NCI-H2107 (cell line): Measurements from ENCODE around the gene DVL1.

Experiments
- DNase-seq: peaks from one replicate; lab custom pipeline; 2025; lab: John Stamatoyannopoulos, UW

DVL1 gene

DNA sequence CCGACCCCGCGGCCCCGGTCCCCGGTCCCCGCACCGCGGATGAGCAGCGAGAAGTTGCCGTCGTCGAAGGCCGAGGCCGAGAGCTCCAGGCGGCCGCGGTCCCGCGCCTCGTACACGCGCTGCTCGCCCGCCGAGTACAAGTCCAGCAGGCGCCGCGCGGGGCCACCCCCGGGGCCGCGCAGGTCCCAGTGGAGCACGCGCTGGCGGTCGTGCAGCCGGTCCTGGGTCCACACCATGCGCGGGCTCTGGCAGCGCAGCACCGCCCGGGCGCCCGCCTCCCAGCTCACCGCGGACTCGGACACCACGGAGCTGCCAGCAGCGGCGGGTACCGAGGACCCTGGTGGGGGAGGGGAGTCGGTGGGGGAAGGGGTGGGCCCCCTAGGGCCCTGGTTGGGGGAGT, 6.2 kb upstream of the DVL1 start:
- no peak for DNase-seq

DNA sequence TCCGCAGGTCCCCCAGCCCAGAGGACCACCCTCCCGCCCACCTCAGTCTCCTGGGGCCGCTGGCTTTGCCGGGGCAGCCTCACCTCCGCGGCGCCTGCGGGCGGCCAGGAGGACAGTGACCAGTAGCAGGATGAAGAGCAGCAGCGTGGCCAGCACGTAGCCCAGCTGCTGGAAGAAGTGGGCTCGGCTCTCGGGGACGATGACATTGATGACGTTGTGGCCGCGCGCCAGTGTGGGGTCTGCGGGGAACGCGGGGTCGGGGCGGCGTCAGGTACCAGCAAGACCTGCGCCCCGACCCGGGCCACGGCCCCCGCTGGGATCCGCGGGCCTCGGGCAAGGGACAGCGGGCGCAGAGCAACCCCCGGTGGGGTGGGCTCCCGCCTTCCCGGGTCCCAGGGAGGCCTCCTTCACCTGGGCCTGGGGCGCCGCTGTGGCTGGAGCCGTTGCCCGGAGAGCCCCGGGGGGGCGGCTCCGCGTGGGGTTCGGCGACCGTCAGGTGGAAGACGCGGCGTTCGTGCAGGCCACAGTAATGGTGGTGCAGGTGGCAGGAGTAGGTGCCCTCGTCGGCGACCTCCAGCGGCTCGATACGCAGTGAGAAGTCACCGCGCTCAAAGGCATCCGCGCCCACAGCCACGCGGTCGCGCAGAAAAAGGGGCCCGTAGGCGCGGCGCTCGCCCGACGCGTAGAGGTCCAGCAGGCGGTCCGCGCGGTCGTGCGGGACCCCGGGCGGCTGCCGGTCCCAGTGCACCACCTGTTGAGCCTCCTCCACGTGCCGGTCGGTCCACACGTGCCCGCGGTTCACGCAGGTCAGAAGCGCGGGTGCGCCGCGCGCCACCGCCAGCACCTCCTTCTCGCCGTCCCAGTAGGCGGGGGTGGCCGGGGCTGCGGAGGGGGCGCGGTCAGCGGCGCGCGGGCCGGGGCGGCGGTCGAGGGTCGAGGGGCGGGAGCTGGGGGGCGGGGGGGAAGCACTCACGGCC, 5.3 kb upstream of the DVL1 start:
- DNase-seq: no peak

DNA sequence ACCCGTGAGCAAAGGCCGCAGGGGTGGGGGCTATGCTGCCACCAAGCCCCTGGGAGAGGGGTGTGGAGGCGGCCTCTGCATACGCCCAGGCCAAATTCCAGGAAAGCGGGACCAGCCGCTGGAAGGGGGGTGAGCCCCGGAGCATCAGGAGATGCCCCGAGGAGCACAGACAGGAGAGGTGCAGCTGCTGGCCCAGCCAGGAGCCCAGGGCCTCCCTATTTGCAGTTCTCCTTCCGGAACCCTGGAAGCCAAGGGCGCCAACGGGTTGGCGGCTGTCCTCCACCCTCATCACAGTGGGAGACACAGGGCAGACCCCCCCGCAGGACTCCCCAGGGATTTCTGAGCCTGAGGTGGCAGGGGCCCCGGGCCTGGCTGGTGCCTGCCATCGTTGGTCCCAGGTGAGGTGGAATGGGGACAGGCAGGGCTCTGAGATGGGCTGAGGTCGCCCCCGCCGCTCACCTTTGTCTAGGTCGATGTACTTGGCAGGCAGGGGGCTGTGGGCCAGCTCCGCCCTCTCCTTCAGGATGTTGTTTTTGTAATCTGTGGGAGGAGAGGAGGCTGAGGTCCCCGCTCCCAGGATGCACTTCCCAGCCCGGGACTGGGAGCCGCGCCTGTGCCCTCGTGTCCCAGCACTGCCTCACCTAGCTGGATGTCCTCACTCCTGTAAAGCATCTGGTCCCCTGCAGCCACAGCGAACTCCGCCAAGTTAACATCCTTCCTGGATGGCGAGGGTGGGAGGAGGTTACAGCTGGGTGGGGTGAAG, 4.4 kb upstream of the DVL1 start:
- DNase-seq: no peak

DNA sequence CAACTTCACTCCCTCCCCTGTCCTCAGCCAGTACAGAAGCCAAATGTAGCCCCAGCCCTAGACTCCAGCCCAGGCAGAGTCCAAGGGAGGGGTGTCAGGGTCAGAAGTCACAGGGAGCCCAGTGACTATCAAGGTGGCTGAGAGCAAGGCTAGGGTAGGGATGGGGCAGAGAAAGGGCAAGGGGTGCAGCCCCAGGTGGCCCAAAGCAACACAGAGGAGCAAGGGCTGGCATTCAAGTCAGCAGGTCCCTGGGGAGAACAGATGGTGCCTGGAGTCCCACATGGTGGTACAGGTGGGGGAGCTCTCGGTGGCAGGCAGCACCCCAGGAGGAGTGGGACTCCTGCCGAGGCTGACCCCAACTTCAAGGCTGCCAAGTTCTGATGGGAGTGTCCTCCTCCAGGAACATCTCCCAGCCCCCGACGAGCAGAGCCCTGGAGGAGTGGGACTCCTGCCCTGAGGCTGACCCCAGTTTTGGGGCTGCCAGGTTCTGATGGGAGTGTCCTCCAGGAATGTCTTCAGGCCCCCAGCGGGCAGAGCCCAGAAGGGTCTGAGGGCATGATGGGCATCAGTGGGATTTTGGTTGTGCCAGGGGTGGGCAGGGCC, 3.7 kb upstream of the DVL1 start:
- DNase-seq: no peak

DNA sequence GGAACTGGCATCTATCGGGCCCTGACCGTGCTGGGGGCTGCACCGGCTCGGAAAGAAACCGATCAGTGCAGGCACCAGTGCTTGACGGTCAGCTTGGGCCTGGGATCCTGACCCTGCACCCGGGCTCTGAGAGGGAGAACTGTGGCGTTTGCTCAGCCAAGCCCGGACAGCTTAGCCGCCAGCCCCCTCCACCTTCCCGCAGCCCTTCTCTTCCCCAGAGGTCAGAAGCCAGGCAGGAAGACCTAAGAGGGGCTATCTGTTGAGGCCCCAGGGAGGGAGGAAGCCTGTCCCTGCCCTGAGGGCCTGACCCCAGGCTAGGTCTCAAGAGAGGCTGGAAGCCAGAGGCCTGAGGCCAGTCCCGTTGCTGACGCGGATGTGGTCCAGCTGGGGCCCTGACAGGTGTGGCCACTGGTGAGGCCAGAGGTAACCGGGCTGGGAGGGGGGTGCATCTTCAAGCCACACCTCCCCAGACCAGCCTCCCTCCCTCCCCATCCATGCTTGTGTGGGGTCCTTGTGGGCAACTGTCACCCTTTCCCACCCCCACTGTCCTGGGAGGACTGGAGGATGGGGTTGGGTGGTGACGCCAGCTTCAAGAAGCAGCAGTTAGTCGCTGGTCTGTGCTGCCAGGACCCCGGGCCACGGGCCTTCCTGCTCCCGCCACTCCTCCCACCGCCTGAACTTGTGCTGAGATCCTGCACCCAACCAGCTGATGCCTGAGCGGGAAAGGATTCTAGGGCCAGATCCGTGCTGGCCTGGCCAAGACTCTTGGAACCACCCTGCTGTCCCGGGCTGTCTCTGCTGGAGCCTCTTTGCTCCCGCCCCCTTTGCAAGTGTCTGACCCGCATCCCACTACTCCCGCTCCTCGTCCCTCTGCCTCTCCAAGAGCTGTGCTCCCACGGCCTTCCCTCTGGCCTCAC, 2.6 kb upstream of the DVL1 start:
- no peak for DNase-seq

DNA sequence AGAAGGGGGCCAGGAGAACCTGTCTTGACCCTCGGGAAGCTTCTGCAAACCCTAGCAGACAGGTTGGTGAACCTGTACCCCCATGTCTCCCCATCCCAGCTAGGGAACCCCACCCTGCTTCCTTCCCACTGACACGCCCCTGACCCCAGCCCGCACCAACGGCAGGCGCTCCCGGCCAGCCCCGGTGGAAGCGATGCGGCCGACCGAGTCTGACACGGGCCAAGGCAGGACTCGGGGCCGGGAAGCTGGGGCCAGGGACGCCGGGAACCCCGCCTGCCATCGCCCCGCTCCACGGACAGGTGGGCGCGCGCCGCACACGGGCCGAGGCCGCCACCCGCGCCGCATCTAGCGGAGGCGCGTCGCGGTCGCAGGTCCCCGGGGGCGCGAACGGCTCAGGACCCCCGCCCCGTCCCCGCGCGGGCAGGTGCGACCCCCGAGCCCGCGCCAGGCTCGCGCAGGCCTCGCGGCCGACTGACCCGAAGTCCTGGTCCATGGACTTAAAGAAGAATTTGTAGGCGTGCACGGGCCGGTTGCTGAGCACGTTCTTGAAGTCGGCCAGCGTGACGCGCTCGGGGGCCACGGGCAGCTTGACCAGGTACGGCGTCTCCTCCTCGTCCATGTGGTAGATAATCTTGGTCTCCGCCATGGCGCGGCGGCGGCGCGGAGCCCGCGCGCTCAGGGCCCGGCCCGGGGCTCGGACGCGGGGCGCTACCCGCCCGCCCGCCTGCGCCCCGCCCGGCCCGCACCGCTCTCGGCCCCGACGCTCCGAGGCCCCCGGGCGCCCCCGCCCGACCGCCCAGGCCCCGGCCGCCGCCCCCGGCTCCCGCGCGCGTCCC, 580 bp downstream of the DVL1 start:
- DNase-seq: no peak

DNA sequence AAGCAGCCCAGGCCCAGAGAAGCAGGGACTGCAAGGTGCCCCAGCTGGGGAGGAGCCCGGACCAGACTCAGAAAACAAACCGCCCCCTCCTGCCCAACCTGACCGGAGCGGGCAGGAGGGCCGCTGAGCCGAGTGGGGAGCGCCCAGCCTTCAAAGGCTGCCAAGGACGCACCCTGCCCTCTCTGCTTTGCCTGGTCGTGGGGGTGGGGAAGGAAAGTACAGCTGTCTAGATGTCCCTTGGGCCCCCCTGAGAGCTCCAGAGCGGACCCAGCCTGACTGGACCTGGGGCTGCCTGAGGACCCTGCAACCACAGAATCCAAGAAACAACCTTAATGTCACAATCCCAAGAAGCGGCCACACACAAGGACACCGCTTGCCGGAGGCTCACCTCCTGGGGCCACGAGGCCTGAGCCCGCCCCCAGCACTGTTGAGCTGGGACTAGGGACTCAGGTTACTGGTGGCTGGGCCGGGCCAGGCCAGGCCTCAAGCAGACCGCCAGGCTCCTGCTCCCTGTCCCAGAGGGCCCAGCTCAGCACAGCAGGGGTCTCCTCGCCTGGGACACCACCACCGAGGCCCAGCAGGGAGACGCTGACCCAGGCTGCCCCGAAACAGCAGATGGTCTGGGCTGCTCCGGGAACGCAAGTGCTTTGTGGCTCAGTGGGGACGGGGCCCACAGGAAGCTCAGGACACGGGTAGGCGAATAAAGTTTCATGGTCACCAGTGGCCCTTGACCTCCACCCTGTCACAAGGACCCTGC, 1.4 kb downstream of the DVL1 start:
- DNase-seq: no peak

DNA sequence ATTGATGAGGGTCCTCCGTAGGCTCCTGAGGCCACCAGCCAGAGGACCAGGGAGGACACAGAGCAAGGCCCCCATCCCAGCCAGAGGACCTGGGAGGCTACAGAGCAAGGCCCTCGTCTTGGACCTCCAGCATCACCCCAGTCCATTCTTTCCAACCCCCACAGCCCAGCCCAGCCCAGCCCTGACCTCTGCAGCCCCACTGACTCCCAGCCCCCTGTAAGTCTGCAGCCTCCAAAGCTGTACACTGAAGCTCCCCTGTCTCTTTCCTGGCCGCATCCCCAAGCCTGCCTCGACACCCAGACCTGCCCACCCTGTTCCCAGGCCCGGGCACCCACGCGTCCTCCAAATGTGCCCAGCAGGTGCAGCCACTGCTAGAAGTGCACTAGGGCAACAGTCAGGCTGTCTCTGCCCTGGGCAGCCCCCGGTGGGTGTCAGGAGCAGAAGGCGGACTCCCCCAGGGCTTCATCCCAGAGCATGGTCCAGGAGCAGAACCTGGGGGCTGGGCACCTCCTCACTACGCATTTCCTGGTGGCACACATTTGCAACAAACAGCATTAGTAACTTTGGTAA, 2.1 kb downstream of the DVL1 start:
- DNase-seq: no peak

DNA sequence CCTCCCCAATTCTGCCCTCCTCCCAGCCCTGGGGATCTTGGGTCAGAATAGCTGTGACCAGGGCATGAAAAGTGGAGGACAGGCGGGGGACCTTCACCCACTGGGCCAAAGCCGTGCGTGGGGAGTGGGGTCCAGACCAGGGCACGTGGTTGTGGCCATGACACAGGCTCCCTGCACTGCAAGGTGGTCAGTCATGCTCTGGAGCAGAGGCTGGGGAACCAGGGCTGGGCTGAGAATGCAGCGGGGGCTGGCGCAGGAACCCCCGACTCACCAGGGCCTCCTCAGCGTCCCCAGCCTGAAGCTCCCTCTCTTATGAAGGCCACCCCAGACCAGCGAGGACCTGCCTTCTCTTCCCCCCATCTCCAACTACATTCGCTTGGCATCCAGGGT, 2.7 kb downstream of the DVL1 start:
- DNase-seq: no peak

DNA sequence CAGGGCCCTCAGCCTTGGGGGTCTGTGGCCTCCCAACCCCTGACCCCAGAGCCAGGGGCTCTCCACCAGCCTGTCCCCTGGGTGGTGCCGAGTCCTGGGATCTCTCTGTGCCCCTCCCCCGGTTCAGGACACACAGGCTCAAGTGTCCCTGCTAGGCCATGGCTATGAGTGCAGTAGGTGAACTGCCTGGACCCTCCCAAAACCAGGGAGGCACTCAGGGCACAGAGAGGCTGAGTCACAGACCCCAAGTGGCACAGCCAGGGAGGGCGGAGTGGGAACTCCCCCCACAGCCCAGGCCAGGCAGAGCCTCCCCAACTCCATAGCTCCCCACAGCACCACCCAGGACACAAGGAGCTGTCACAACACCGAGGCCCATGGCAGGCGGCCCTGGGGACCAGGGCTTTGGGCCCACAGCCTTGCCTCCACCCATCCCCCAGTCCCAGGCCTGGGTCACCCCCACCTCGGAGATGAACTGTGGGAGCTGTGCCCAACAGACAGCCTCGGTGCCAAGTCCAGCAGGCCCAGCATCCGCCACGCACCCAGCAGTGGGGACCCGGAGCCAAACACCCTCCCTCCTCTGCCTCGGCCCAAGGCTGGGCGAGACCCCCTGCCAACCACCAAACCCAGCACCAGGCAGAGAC, 3.2 kb downstream of the DVL1 start:
- no peak for DNase-seq

DNA sequence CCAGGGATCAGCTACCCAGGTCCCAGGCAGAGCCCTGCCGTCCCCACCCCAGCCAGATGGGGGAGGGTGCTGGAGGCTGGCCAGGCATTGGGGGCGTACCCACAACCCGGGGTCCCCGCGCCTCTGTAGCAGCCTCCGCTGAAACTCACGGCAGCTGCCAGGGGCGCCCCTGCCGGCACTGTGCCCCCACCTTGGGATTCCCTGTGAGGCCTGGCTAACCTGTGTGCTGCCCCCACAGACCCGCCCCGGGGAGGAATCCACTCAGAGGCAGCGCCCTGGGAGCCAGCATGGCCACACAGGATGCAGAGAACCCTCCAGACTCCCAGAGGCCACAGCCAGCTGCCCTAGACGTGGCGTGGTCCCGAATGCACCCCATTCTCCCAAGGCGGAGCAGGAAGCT, 3.8 kb downstream of the DVL1 start:
- DNase-seq: no peak

DNA sequence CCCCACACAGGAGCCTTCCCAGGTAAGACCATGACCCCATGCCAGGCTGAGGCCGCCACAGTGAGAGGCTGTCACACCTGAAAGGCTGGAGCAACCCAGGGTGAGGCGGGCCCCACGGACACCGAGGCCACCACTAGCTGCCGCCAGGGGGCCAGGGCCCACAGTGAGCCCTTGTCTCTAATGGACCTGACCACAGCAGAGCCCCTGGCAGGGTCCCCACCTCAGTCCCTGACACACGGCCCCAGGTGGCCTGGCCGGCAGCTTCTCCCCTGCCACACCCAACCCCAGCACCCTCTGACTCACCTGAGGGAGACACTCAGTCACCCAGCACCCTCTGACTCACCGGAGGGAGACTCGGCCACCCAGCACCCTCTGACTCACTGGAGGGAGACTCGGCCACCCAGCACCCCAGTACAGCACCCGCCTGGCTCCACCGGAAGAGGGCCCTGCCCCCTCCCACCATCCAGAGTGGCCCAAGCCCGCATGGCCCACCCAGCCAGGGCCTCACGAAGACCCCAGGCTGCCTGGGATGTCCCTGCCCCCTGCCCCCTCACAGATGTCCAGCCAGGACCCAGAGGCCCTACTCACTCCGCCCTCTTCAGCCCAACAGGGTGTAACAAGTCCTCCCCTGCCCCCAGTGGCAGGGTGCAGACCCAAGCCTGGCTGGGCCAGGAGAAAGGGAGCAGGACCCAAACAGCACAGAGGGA, 4.4 kb downstream of the DVL1 start:
- no peak for DNase-seq

DNA sequence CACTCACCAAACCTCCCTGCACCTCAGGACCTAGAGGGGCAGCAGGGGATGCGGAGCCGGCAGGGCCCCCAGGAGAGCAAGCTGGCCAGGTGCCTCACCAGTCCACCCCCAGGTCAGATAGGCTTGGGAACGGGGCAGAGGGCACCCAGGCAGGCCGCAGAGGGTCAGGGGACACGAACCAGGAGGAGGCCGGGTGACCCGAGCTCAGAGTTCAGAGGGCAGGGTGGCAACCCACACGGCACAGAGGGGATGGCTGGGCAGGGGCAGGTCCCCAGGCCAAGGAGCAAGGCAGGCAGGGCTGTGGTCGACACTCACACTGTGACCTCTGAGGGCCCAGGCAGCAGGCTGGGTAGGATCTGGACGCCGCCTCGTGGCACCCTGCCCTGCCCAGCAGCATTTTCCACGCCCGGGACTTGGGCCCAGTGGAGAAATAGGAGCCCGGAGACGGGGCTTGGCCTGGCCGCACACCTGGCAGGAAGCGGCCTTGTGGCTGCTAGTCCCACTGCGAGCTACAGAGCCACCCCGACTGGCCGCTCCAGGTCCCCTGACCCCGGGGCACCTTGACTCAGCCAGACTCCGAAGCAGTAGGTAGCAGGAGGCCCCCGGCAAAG, 5.3 kb downstream of the DVL1 start:
- DNase-seq: no peak

DNA sequence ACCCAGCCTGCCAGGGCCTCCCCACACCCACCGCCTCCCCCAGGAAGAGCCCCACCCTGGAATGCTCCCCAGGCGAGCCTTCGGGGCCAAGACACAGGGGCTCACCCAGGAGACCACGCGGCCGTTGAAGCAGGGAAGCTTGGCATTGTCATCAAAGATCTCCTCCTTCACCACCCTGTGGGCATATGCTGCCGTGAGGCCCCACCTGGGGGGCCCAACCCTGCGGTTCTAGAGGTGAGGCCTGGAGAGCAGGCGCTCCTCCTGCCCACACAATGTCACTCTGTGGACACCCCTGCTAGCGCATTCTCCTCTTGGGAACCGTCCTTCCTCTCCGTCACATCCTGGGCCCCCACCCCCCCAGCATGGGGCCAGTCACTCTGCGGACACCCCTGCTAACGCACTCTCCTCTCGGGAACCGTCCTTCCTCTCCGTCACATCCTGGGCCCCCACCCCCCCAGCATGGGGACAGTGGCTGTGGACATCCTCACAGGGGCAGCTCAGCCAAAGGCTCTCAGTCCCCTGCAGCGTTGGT, 6.6 kb downstream of the DVL1 start:
- no peak for DNase-seq

DNA sequence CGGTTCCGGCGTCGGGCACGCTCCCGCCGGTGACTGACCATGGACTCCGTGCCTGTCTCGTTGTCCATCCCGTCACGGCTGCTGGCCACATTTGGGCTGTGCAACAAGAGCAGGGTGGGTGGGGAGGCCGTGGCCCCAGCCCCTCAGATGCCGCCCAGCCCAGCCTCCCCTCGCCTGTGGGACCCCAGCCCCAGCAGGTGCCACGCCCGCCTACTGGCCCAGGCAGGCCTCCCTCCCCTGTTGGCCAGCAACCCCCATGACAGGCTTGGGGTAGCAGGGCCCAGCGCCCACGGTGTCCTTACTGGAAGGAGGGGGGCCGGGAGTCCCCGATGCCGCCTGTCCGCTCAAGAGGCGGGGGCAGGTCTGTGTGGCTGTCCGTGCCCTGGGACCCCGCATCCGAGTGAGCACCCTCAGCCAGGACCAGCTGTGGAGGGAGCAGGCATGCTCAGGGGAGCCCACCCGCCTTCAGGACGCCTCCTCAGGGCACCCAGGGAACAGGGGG, 7.1 kb downstream of the DVL1 start:
- no peak for DNase-seq

DNA sequence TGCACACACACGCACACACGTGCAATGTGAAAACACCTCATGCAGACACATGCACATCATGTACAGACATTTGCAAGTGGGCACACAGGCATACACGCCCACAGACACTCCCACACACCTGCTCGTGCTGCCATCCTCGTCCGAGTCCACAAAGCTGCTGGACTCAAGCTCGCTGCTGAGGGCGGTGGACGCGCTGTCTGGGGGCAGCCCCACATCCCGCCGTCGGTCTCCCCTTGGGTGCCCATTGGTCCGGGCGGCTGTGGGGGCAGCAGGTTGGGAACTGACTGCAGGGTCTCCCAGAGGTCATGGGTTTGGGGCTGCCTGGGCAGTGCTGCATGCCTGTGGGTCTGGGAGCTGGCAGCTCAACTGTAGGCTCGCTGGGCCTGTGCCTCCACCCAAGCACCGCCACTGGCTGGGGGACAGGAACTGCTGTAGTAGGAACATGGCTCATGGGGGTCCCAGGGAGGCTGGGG, 7.6 kb downstream of the DVL1 start:
- DNase-seq: no peak

DNA sequence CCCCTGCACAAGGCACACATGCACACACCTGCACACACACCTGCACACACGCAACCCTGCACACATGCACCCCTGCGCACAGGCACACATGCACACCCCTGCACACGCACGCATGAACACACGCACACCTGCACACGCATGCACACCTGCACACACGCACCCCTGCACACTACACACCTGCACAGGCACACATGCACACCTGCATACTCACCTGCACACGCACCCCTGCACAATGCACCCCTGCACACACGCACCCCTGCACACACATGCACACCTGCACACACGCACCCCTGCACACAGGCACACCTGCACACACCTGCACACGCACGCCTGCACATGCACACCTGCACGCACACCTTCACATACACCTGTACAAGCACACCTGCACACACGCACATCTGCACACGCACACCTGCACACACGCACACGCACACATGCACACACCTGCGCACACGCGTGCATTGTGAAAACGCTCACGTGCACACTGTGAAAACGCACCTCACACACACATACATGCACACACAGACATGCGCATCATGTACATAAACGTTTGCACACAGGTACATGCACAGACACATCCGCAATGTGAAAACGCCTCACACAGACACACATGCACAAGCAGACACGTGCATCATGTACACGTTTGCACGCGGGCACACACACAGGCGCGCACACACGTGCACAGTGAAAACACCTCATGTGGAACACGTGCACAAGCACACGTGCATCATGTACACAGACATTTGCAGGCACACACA, 8.2 kb downstream of the DVL1 start:
- DNase-seq: no peak
